MM.1S (cell line): ENCODE measurements around the gene SAMD14.

Experiments
- DNase-seq: peaks from one replicate; pipeline ENCODE4 v3.0.0-alpha.2; 2015
- H2AFZ ChIP-seq: fragments of 300-600 bp; sonication (generic); 2 replicates; pipeline ENCODE4 v1.6.0; 2016; ENCODE audit warnings: antibody characterized with exemption, low read length
- H3F3A ChIP-seq: fragments of 300-600 bp; sonication (generic); 2 replicates; pipeline ENCODE4 v1.6.1; 2016; ENCODE audit warnings: mild to moderate bottlenecking, antibody characterized with exemption, low read length, moderate library complexity, mixed read lengths; ENCODE audit not compliant: insufficient read depth
- H3K27ac ChIP-seq: fragments of 300-600 bp; sonication (generic); 2 replicates; pipeline ENCODE4 v1.5.1; 2016; ENCODE audit warnings: mild to moderate bottlenecking, low read length
- H3K27me3 ChIP-seq: fragments of 300-600 bp; sonication (generic); replicated peaks from 2 replicates; pipeline ENCODE4 v1.6.0; 2016; ENCODE audit warnings: low read length; ENCODE audit not compliant: insufficient read depth
- H3K36me3 ChIP-seq: fragments of 300-600 bp; sonication (generic); replicated peaks from 2 replicates; pipeline ENCODE4 v1.6.1; 2016; ENCODE audit warnings: mild to moderate bottlenecking, low read length, mixed read lengths; ENCODE audit not compliant: insufficient read depth
- H3K4me1 ChIP-seq: fragments of 300-600 bp; sonication (generic); 2 replicates; pipeline ENCODE4 v1.6.1; 2016; ENCODE audit warnings: low read length, mixed read lengths
- H3K4me2 ChIP-seq: fragments of 300-600 bp; sonication (generic); 2 replicates; pipeline ENCODE4 v1.6.0; 2016; ENCODE audit warnings: low read depth, low read length
- H3K4me3 ChIP-seq: fragments of 300-600 bp; sonication (generic); 2 replicates; pipeline ENCODE4 v1.5.1; 2016; ENCODE audit warnings: low read length, mixed read lengths
- H3K79me2 ChIP-seq: fragments of 300-600 bp; sonication (generic); 2 replicates; pipeline ENCODE4 v1.6.1; 2016; ENCODE audit warnings: mixed run types, low read length, mixed read lengths
- H3K9ac ChIP-seq: fragments of 300-600 bp; sonication (generic); 2 replicates; pipeline ENCODE4 v1.6.1; 2016; ENCODE audit warnings: low read length, mixed read lengths
- H3K9me2 ChIP-seq: fragments of 300-600 bp; sonication (generic); replicated peaks from 2 replicates; pipeline ENCODE4 v1.6.1; 2016; ENCODE audit warnings: mild to moderate bottlenecking, low read length, mixed read lengths; ENCODE audit not compliant: insufficient read depth
- H3K9me3 ChIP-seq: fragments of 300-600 bp; sonication (generic); replicated peaks from 2 replicates; pipeline ENCODE4 v1.6.1; 2016; ENCODE audit warnings: mild to moderate bottlenecking, low read length, mixed read lengths; ENCODE audit not compliant: insufficient read depth
- H4K20me1 ChIP-seq: fragments of 300-600 bp; sonication (generic); 2 replicates; pipeline ENCODE4 v1.6.1; 2016; ENCODE audit warnings: mild to moderate bottlenecking, low read length, moderate library complexity, mixed read lengths; ENCODE audit not compliant: insufficient read depth
- EZH2 ChIP-seq: fragments of 300-600 bp; sonication (generic); optimal IDR thresholded peaks from 2 replicates; pipeline ENCODE3; 2017; ENCODE audit warnings: low read depth, mild to moderate bottlenecking, antibody characterized with exemption, low read length, mixed read lengths
- EZH2phosphoT487 ChIP-seq: fragments of 300-600 bp; sonication (generic); IDR thresholded peaks from 2 replicates; pipeline ENCODE4 v1.6.1; 2018; ENCODE audit warnings: antibody characterized with exemption, low read length
- TF ChIP-seq, protein P1 (sequence below): fragments of 300-600 bp; sonication (generic); IDR thresholded peaks from 2 replicates; pipeline ENCODE4 v1.5.1; 2016; ENCODE audit warnings: antibody characterized with exemption, low read length, mixed read lengths

SAMD14 gene

GRCh38 chr17:50072925-50073324, 57.0 kb downstream of the SAMD14 start:
- no peaks in the 10 kb centered on the region for H3F3A ChIP-seq
- H4K20me1 ChIP-seq: no peaks in the 10 kb centered on the region
- H3K9me2 ChIP-seq: no peaks in the 10 kb centered on the region
- DNase-seq: no peak
- H3K4me1 ChIP-seq: peaks cover 29% of the 10 kb centered on the region
- H3K27me3 ChIP-seq: no peaks in the 10 kb centered on the region
- no peaks in the 10 kb centered on the region for H3K9me3 ChIP-seq
- no peak for TF ChIP-seq EZH2
- no peak for TF ChIP-seq EZH2phosphoT487
- TF ChIP-seq, protein P1, sequence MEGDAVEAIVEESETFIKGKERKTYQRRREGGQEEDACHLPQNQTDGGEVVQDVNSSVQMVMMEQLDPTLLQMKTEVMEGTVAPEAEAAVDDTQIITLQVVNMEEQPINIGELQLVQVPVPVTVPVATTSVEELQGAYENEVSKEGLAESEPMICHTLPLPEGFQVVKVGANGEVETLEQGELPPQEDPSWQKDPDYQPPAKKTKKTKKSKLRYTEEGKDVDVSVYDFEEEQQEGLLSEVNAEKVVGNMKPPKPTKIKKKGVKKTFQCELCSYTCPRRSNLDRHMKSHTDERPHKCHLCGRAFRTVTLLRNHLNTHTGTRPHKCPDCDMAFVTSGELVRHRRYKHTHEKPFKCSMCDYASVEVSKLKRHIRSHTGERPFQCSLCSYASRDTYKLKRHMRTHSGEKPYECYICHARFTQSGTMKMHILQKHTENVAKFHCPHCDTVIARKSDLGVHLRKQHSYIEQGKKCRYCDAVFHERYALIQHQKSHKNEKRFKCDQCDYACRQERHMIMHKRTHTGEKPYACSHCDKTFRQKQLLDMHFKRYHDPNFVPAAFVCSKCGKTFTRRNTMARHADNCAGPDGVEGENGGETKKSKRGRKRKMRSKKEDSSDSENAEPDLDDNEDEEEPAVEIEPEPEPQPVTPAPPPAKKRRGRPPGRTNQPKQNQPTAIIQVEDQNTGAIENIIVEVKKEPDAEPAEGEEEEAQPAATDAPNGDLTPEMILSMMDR: no peak
- H3K36me3 ChIP-seq: no peaks in the 10 kb centered on the region
- no peak overlapping the region for H2AFZ ChIP-seq
- no peaks in the 10 kb centered on the region for H3K79me2 ChIP-seq
- H3K4me2 ChIP-seq: no peak overlapping the region
- no peak overlapping the region for H3K27ac ChIP-seq
- H3K4me3 ChIP-seq: no peak overlapping the region
- H3K9ac ChIP-seq: no peak overlapping the region

DNA sequence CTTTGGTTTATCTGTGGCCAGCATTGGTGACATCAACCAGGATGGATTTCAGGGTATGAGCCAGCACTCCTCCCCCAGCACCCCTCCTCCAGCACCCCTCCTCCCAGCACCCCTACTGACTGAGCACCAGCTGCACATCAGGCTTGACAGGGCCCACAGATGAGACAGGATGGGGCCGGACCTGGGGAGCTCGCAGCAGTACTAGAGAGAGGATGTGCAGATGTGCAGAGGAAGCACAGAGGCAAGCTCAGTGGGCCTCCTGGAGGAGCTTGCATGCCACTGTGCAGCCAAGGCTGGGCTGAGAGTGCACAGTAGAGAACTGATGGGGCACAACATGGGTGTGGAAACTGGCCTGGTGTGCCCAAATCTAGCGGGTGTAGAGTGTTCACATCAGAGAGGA, 57.8 kb downstream of the SAMD14 start:
- Histone ChIP-seq H3K4me2 (no peak overlapping the region), H3K4me3 (no peak overlapping the region), H3K27me3 (no peaks in the 10 kb centered on the region), H3F3A (no peaks in the 10 kb centered on the region), H2AFZ (no peak overlapping the region), H4K20me1 (no peaks in the 10 kb centered on the region), H3K36me3 (no peaks in the 10 kb centered on the region), H3K9ac (no peak overlapping the region), H3K9me3 (no peaks in the 10 kb centered on the region), H3K27ac (peak overlapping the region; percentile 20; the same call in 1 of the 2 replicates), H3K4me1 (peaks cover 21% of the 10 kb centered on the region), H3K9me2 (no peaks in the 10 kb centered on the region), H3K79me2 (no peaks in the 10 kb centered on the region)
- TF ChIP-seq EZH2phosphoT487: no peak
- TF ChIP-seq, protein P1: peak; percentile 22
- DNase-seq: peak; percentile 82

GRCh38 chr17:50071692-50072091, 58.3 kb downstream of the SAMD14 start:
- Histone ChIP-seq H3K9me2 (no peaks in the 10 kb centered on the region), H3K9ac (no peak overlapping the region), H2AFZ (no peak overlapping the region), H3K27me3 (no peaks in the 10 kb centered on the region), H4K20me1 (no peaks in the 10 kb centered on the region), H3K4me1 (peaks cover 18% of the 10 kb centered on the region), H3K27ac (peak overlapping the region; percentile 20; the same call in 1 of the 2 replicates), H3K4me3 (no peak overlapping the region), H3K79me2 (no peaks in the 10 kb centered on the region), H3K36me3 (no peaks in the 10 kb centered on the region), H3K9me3 (no peaks in the 10 kb centered on the region), H3F3A (no peaks in the 10 kb centered on the region), H3K4me2 (no peak overlapping the region)
- no peak for DNase-seq
- TF ChIP-seq, protein P1: no peak
- TF ChIP-seq EZH2 (no peak), EZH2phosphoT487 (no peak)
